D721Med (cell line): Measurements from ENCODE around the gene ARMC6.

Source experiments
- DNase-seq: peaks from one replicate; pipeline ENCODE4 v3.0.0; 2011; ENCODE audit warnings: low spot score; ENCODE audit not compliant: insufficient read length
- FAIRE-seq: peaks from 2 replicates; lab custom pipeline; 2011; peaks lifted over from hg19 to GRCh38; lab: Jason Lieb, UNC
- CTCF ChIP-seq: IDR thresholded peaks from 2 replicates; pipeline ENCODE4 v1.5.1; 2012; ENCODE audit warnings: mild to moderate bottlenecking, control low read depth; ENCODE audit not compliant: insufficient read depth; ENCODE audit errors: missing control alignments

ARMC6 gene

GRCh38 chr19:19064098-19064722, 30.8 kb downstream of the ARMC6 start:
- no peak for FAIRE-seq
- TF ChIP-seq CTCF: peak; percentile 28

GRCh38 chr19:19064811-19065745, 31.7 kb downstream of the ARMC6 start:
- DNase-seq (no peak), FAIRE-seq (no peak)
- TF ChIP-seq CTCF: no peak

More at GRCh38 chr19:19064098-19064722, 30.8 kb downstream of the ARMC6 start:
- DNase-seq: peak; percentile 67

GRCh38 chr19:19067276-19068072, 34.1 kb downstream of the ARMC6 start:
- no peak for DNase-seq

GRCh38 chr19:19068659-19069654, 35.6 kb downstream of the ARMC6 start:
- FAIRE-seq (no peak), DNase-seq (no peak)
- TF ChIP-seq CTCF: no peak

More at GRCh38 chr19:19067276-19068072, 34.1 kb downstream of the ARMC6 start:
- no peak for TF ChIP-seq CTCF
- no peak for FAIRE-seq

GRCh38 chr19:19071897-19072296, 38.5 kb downstream of the ARMC6 start:
- TF ChIP-seq CTCF: no peak
- DNase-seq (no peak), FAIRE-seq (no peak)
